ENCODE results near the gene RFLNA.

DNA sequence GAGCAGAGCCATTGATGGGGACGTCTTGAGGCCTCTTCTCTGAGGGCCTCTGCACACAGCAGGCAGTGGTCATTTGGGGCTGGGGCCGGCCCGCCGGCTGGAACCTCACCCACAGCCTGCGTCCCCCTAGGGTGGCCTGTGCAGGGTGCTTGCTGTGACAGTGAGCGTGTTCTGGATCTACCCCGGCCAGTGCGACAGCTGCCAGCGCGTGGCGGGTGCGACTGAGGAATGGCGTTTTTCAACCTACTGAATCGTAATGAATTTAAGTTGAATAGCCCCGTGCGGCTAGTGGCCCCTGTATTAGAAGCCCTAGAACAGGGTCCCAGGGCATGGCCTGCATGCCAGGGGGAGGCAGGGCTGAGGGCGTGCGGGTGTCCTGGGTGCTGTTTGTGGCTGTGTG, 13.8 kb downstream of the RFLNA start:
- TF ChIP-seq, protein P1, sequence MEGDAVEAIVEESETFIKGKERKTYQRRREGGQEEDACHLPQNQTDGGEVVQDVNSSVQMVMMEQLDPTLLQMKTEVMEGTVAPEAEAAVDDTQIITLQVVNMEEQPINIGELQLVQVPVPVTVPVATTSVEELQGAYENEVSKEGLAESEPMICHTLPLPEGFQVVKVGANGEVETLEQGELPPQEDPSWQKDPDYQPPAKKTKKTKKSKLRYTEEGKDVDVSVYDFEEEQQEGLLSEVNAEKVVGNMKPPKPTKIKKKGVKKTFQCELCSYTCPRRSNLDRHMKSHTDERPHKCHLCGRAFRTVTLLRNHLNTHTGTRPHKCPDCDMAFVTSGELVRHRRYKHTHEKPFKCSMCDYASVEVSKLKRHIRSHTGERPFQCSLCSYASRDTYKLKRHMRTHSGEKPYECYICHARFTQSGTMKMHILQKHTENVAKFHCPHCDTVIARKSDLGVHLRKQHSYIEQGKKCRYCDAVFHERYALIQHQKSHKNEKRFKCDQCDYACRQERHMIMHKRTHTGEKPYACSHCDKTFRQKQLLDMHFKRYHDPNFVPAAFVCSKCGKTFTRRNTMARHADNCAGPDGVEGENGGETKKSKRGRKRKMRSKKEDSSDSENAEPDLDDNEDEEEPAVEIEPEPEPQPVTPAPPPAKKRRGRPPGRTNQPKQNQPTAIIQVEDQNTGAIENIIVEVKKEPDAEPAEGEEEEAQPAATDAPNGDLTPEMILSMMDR (IDR thresholded peaks at IDR 0.05; ENCODE audit: low read length): no peak
- TF ChIP-seq EZH2 (optimal IDR thresholded peaks at IDR 0.05; ENCODE audit: low read depth, low read length) (no peak), EZH2phosphoT487 (IDR thresholded peaks at IDR 0.05; ENCODE audit: low read length) (no peak)
